ENCODE data around the gene SPRR2E.
"Not testable (repeated sequence)": the region's sequence is repeated elsewhere in the genome, so short reads cannot be mapped to it uniquely, and the experiment has no call there.

SPRR2E gene

GRCh38 chr1:153058826-153059784 is 35.2 kb downstream of the SPRR2E start:
- no peak for DNase-seq

DNA sequence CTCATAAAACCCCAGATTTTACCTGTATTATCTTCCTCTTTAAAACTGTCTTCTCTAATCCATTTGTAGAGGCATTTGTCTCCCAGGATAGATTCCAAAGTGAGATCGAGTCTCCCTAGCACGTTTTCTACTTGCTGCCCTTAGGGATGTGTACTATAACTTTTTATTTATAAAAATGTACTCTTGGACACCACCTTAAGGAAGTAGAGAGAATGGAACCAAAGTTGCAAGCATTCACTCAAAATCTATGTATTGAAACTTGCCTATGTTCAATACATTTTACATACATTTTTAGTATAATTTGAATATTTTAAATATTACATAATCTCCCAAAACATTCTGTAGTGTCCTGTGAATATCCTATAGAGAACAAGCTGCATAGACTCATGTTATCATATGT is 36.2 kb downstream of the SPRR2E start:
- DNase-seq: no peak

DNA sequence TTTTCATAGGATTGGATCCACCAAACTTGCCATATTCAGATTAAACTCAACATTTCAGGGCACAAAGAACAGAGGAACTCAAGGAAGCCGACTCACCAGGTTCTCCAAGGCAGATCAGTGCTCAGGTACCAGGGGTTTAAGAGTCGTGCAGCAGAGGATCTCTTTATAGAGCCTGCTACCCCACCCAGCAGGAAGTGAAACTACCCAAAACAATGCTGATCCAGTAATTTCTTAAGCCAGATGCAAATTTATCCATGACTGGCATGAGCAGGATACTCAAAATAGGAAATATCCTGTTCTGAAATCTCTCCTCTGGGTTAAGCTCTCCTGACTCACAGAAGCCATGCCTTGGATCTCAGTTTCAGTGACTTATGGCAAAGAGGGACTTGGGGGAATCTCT is 37.0 kb downstream of the SPRR2E start, which contains the start of gene SPRR2A:
Gene SPRR2A, minus strand, starts transcription at position 138 of the 400 bp plus-strand sequence. CDS start 777 bp downstream, outside the sequence.
- no peak for DNase-seq

- not testable (repeated sequence) for DNase-seq
Observed at GRCh38 chr1:153056111-153056510, 38.2 kb downstream of the SPRR2E start.

DNA sequence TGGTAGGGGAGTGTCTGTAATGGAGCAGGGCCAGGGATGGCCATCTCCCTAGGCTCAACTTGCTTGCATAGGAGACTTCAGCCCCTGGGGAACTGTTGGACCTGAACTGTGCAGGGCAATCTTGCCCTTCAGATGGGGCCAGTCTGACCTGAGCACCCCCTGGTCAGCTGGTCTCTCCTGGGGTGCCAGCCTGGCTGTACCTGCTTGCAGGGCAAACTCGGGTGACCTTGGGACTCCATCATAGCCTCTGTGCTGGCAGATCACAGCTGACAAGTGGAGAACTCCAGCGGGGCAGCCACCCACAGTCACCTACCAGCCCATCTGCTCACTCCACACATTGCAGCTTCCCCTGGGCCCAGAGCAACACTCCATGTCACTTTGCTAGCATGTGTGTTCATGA is 45.1 kb downstream of the SPRR2E start:
- no peak for DNase-seq

Measured in DMS153 (cell line).